Thoracic aorta (tissue), 2 donors: ENCODE measurements around the gene GLIPR2. TPM values are rescaled to one million over a fixed set of nuclear protein-coding genes. Genes with fewer than 3 reads are reported as not detected.

Source experiments
- ATAC-seq: fragments of 150-250 bp; one replicate; pipeline ENCODE4 v1.8.0; 2017; ENCODE audit warnings: low read depth; ENCODE audit not compliant: insufficient number of reproducible peaks, low FRiP score
- DNase-seq: peaks from one replicate; pipeline ENCODE4 v3.0.0-alpha.2; 2020; ENCODE audit warnings: low spot score
- H3K27ac ChIP-seq, 2 donors: fragments of 200-600 bp; sonication (generic); 1 replicate in 1 of 2; 2 replicates in 1 of 2; pipeline ENCODE4 v1.5.1; 2016; ENCODE audit warnings: mild to moderate bottlenecking in 2 of 2, moderate library complexity in 2 of 2
- H3K27me3 ChIP-seq: fragments of 200-600 bp; sonication (generic); replicated peaks from 2 replicates; pipeline ENCODE4 v1.6.0; 2016; ENCODE audit warnings: mild to moderate bottlenecking; ENCODE audit not compliant: insufficient read depth
- H3K36me3 ChIP-seq: fragments of 200-600 bp; sonication (generic); one replicate; pipeline ENCODE4 v1.5.1; 2016
- H3K4me1 ChIP-seq, 2 donors: fragments of 200-600 bp; sonication (generic); 1 replicate in 1 of 2; 2 replicates in 1 of 2; pipeline versions ENCODE4 v1.5.1 to v1.6.0; 2016; ENCODE audit warnings: low read depth in 2 of 2, mild to moderate bottlenecking in 1 of 2; ENCODE audit not compliant: control insufficient read depth in 1 of 2
- H3K4me3 ChIP-seq: fragments of 200-600 bp; sonication (generic); 2 replicates; pipeline ENCODE4 v1.5.1; 2016; ENCODE audit warnings: mild to moderate bottlenecking
- H3K9me3 ChIP-seq: fragments of 200-600 bp; sonication (generic); 2 replicates; pipeline ENCODE4 v1.5.1; 2016
- total RNA-seq, 2 donors: library from RNA; depleted of rRNA; stranded (reverse); fragments of >200 nt; gene quantifications; one replicate each; pipeline versions ENCODE4 v1.1.0 to v1.2.3, GENCODE V29; 2016
- TF ChIP-seq, protein P1 (sequence below): fragments of 200-600 bp; sonication (generic); IDR thresholded peaks from one replicate; pipeline ENCODE4 v1.5.1; 2019; ENCODE audit warnings: antibody characterized with exemption

GLIPR2 gene
- total RNA-seq, 2 donors from 2014 or later: 47.0 to 52.1 TPM

- Histone ChIP-seq H3K4me3 (no peak within 1 kb of the TSS), H3K36me3 (no peaks in the 10 kb centered on the region), H3K9me3 (no peaks in the 10 kb centered on the region), H3K27me3 (no peaks in the 10 kb centered on the region), H3K27ac (no peak within 1 kb of the TSS), H3K4me1 (peaks cover 8 to 17% of the 10 kb centered on the region in 2 donors)
- TF ChIP-seq, protein P1, sequence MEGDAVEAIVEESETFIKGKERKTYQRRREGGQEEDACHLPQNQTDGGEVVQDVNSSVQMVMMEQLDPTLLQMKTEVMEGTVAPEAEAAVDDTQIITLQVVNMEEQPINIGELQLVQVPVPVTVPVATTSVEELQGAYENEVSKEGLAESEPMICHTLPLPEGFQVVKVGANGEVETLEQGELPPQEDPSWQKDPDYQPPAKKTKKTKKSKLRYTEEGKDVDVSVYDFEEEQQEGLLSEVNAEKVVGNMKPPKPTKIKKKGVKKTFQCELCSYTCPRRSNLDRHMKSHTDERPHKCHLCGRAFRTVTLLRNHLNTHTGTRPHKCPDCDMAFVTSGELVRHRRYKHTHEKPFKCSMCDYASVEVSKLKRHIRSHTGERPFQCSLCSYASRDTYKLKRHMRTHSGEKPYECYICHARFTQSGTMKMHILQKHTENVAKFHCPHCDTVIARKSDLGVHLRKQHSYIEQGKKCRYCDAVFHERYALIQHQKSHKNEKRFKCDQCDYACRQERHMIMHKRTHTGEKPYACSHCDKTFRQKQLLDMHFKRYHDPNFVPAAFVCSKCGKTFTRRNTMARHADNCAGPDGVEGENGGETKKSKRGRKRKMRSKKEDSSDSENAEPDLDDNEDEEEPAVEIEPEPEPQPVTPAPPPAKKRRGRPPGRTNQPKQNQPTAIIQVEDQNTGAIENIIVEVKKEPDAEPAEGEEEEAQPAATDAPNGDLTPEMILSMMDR: no peak
- DNase-seq (no peak), ATAC-seq (no peak)
Observed at GRCh38 chr9:36169166-36169565, 32.6 kb downstream of the GLIPR2 start, which contains the start of gene CCIN. CCIN (plus strand) TSS chr9:36169388; CDS start chr9:36169503, 115 bp downstream.

- peaks cover 8 to 11% of the 10 kb centered on the region in 2 donors for H3K4me1 ChIP-seq
- H3K9me3 ChIP-seq: no peaks in the 10 kb centered on the region
- H3K27me3 ChIP-seq: no peaks in the 10 kb centered on the region
- no peaks in the 10 kb centered on the region for H3K36me3 ChIP-seq
- H3K27ac ChIP-seq: no peak overlapping the region
- no peak overlapping the region for H3K4me3 ChIP-seq
- TF ChIP-seq, protein P1: no peak
- no peak for ATAC-seq
- DNase-seq: no peak
Observed at GRCh38 chr9:36169708-36170107, 33.2 kb downstream of the GLIPR2 start.

GRCh38 chr9:36170531-36170930 is 34.0 kb downstream of the GLIPR2 start:
- Histone ChIP-seq H3K27ac (no peak overlapping the region), H3K4me1 (peaks cover under 1 to 3% of the 10 kb centered on the region in 2 donors), H3K36me3 (no peaks in the 10 kb centered on the region), H3K4me3 (no peak overlapping the region), H3K9me3 (no peaks in the 10 kb centered on the region), H3K27me3 (no peaks in the 10 kb centered on the region)
- ATAC-seq (no peak), DNase-seq (no peak)
- TF ChIP-seq, protein P1: no peak

DNA sequence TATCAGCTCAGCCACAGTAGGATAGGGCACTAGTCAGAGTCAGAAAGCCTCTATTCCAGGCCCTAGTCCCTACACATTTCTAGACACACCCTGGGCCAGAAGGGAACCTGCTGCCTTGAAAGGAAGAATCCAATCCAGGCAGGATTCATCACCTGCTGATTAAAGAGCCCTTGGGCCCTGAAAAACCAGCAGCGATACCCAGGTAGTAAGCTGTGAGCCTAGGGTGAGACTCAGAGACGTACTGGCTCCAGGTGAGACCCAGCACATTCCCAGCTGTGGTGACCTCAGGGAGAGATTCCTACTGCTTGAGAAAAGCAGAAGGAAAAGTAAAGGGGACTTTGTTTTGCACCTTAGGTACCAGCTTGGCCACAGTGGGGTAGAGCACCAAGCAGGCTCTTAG is 37.3 kb downstream of the GLIPR2 start:
- no peaks in the 10 kb centered on the region for H3K36me3 ChIP-seq
- H3K4me3 ChIP-seq: no peak overlapping the region
- TF ChIP-seq, protein P1: no peak
- no peak for DNase-seq
- no peaks in the 10 kb centered on the region for H3K9me3 ChIP-seq
- no peak overlapping the region for H3K27ac ChIP-seq
- no peak for ATAC-seq
- H3K27me3 ChIP-seq: no peaks in the 10 kb centered on the region
- H3K4me1 ChIP-seq: no peaks in the 10 kb centered on the region

- Histone ChIP-seq H3K27me3 (no peaks in the 10 kb centered on the region), H3K27ac (no peak overlapping the region), H3K4me1 (no peaks in the 10 kb centered on the region), H3K36me3 (no peaks in the 10 kb centered on the region), H3K4me3 (no peak overlapping the region), H3K9me3 (no peaks in the 10 kb centered on the region)
- TF ChIP-seq, protein P1: no peak
- ATAC-seq: no peak
- no peak for DNase-seq
Observed at GRCh38 chr9:36174271-36174670, 37.7 kb downstream of the GLIPR2 start.
